HepG2 (cell line): ENCODE results near the gene FOXD2.
"Not testable (repeated sequence)": the region's sequence is repeated elsewhere in the genome, so short reads cannot be mapped to it uniquely, and the experiment has no call there.

Experiments
- MYC ChIP-seq: sonication (generic); formaldehyde crosslinking; IDR thresholded peaks from 2 replicates; pipeline ENCODE4 v1.9.0; 2021; ENCODE audit warnings: missing genetic modification reagents, borderline replicate concordance
- TARDBP ChIP-seq: sonication (generic); formaldehyde crosslinking; IDR thresholded peaks from 2 replicates; pipeline ENCODE4 v1.8.0; 2022; ENCODE audit warnings: mild to moderate bottlenecking, missing genetic modification reagents
- U2AF2 ChIP-seq: fragments of 200-400 bp; formaldehyde crosslinking; IDR thresholded peaks from 2 replicates; pipeline ENCODE4 v1.6.1; 2017; ENCODE audit warnings: low read depth, mild to moderate bottlenecking, low read length

GRCh38 chr1:47453910-47454309 lies 16.1 kb downstream of the FOXD2 start:
- TF ChIP-seq TARDBP (CRISPR knock-in tag); U2AF2; MYC (CRISPR knock-in tag): not testable (repeated sequence)
